HL-60 (cell line): ENCODE measurements around the gene TSPAN31.

Source experiments
- DNase-seq, 2 experiments: peaks; one replicate each; pipeline ENCODE4 v3.0.0-alpha.2; 2010 to 2020; ENCODE audit warnings: low read depth in 1 of 2, low spot score in 1 of 2
- H3K27ac ChIP-seq: fragments of 250-450 bp; sonication (Bioruptor Pico); replicated peaks from 2 replicates; pipeline ENCODE4 v1.5.1; 2020; ENCODE audit warnings: mild to moderate bottlenecking, moderate library complexity
- H3K27me3 ChIP-seq: fragments of 250-450 bp; sonication (Bioruptor Pico); 2 replicates; pipeline ENCODE4 v1.5.1; 2021; ENCODE audit warnings: mild to moderate bottlenecking, moderate library complexity; ENCODE audit not compliant: insufficient read depth, poor library complexity, severe bottlenecking
- H3K4me3 ChIP-seq: replicated peaks from 2 replicates; pipeline ENCODE4 v1.5.1; 2011; ENCODE audit warnings: mild to moderate bottlenecking, control low read depth, low read length; ENCODE audit not compliant: insufficient read depth
- GABPA ChIP-seq: IDR thresholded peaks from 2 replicates; pipeline ENCODE4 v1.6.1; 2012; ENCODE audit warnings: low read depth
- POLR2AphosphoS5 ChIP-seq: IDR thresholded peaks from 2 replicates; pipeline ENCODE4 v1.6.1; 2012; ENCODE audit warnings: low read depth
- SPI1 ChIP-seq: IDR thresholded peaks from 2 replicates; pipeline ENCODE4 v1.6.1; 2012; ENCODE audit warnings: low read depth, mild to moderate bottlenecking, borderline replicate concordance
- TF ChIP-seq, protein P1 (sequence below): IDR thresholded peaks from 2 replicates; pipeline ENCODE4 v1.6.1; 2012; ENCODE audit warnings: low read depth; ENCODE audit not compliant: insufficient replicate concordance
- TF ChIP-seq, protein P2 (sequence below): IDR thresholded peaks from one replicate; pipeline ENCODE4 v1.5.1; 2011; ENCODE audit warnings: low read length, control low read depth, inconsistent platforms; ENCODE audit not compliant: insufficient read depth

The TSPAN31 gene

DNA sequence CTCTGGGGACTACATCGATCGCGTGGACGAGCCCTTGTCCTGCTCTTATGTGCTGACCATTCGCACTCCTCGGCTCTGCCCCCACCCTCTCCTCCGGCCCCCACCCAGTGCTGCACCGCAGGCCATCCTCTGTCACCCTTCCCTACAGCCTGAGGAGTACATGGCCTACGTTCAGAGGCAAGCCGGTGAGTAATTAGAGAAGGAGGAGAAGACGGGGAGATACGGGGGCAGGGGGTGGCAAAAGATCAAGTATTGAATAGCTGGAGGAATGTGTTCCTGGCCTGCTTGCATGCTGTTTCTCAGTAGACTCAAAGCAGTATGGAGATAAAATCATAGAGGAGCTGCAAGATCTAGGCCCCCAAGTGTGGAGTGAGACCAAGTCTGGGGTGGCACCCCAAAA is 29.1 kb upstream of the TSPAN31 start:
- Histone ChIP-seq H3K4me3 (no peak overlapping the region), H3K27me3 (no peaks in the 10 kb centered on the region), H3K27ac (no peak overlapping the region)
- TF ChIP-seq GABPA = no peak
- TF ChIP-seq SPI1 = no peak
- no peak for TF ChIP-seq POLR2AphosphoS5
- TF ChIP-seq, protein P1, sequence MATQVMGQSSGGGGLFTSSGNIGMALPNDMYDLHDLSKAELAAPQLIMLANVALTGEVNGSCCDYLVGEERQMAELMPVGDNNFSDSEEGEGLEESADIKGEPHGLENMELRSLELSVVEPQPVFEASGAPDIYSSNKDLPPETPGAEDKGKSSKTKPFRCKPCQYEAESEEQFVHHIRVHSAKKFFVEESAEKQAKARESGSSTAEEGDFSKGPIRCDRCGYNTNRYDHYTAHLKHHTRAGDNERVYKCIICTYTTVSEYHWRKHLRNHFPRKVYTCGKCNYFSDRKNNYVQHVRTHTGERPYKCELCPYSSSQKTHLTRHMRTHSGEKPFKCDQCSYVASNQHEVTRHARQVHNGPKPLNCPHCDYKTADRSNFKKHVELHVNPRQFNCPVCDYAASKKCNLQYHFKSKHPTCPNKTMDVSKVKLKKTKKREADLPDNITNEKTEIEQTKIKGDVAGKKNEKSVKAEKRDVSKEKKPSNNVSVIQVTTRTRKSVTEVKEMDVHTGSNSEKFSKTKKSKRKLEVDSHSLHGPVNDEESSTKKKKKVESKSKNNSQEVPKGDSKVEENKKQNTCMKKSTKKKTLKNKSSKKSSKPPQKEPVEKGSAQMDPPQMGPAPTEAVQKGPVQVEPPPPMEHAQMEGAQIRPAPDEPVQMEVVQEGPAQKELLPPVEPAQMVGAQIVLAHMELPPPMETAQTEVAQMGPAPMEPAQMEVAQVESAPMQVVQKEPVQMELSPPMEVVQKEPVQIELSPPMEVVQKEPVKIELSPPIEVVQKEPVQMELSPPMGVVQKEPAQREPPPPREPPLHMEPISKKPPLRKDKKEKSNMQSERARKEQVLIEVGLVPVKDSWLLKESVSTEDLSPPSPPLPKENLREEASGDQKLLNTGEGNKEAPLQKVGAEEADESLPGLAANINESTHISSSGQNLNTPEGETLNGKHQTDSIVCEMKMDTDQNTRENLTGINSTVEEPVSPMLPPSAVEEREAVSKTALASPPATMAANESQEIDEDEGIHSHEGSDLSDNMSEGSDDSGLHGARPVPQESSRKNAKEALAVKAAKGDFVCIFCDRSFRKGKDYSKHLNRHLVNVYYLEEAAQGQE = no peak
- TF ChIP-seq, protein P2, sequence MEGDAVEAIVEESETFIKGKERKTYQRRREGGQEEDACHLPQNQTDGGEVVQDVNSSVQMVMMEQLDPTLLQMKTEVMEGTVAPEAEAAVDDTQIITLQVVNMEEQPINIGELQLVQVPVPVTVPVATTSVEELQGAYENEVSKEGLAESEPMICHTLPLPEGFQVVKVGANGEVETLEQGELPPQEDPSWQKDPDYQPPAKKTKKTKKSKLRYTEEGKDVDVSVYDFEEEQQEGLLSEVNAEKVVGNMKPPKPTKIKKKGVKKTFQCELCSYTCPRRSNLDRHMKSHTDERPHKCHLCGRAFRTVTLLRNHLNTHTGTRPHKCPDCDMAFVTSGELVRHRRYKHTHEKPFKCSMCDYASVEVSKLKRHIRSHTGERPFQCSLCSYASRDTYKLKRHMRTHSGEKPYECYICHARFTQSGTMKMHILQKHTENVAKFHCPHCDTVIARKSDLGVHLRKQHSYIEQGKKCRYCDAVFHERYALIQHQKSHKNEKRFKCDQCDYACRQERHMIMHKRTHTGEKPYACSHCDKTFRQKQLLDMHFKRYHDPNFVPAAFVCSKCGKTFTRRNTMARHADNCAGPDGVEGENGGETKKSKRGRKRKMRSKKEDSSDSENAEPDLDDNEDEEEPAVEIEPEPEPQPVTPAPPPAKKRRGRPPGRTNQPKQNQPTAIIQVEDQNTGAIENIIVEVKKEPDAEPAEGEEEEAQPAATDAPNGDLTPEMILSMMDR = no peak
- DNase-seq = no peak

DNA sequence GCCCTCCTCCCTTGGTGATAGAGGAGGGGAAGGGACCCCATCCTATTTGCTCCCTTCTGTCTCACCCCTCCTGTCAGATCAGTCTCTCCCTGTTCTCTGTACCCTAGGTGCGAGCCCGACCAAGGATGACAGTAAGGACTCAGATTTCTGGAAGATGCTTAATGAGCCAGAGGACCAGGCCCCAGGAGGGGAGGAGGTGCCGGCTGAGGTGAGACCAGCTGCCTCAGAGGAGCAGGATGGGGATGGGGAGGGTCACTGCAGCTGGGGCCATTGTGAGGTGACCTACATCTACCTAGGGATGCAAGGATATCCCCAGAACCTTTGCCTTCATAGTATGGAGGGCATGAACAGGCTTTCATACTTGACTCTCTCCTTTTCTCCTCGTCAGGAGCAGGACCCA is 28.5 kb upstream of the TSPAN31 start:
- no peak for TF ChIP-seq POLR2AphosphoS5
- no peak for TF ChIP-seq GABPA
- TF ChIP-seq, protein P2 = no peak
- no peak for TF ChIP-seq SPI1
- TF ChIP-seq, protein P1 = no peak
- Histone ChIP-seq H3K27me3 (no peaks in the 10 kb centered on the region), H3K27ac (no peak overlapping the region), H3K4me3 (no peak overlapping the region)
- no peak for DNase-seq

DNA sequence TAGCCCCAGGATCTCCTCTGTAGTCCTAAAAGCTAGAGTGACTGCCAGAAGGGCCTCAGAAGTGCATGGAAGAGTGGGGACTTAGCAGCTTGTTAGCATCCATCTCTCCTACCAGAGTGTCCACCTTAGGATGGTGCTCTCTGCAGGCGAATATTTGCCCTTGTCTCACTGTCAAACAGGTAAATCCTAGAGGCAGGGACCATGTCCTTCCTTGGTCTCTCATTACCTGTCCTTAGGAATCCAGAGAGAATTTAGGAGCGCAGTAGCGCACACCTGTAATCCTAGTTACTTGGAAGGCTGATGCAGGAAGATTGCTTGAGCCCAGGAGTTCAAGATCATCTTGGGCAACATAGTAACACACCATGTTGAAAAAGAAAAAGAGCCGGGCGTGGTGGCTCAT is 27.7 kb upstream of the TSPAN31 start:
- no peak for DNase-seq
- TF ChIP-seq POLR2AphosphoS5 (no peak), SPI1 (no peak), GABPA (no peak)
- TF ChIP-seq, protein P1 = no peak
- TF ChIP-seq, protein P2 = no peak
- Histone ChIP-seq H3K27ac (no peak overlapping the region), H3K27me3 (no peaks in the 10 kb centered on the region), H3K4me3 (no peak overlapping the region)
